Activated B cell treated with CpG ODN at 0.5 μM for 24 hours (primary cell): Measurements from ENCODE around the gene TGFBR2. TPM values are rescaled to one million over a fixed set of nuclear protein-coding genes. Genes with fewer than 3 reads are reported as not detected.

Experiments
- ATAC-seq: fragments of 200-7000 bp; cut with Tn5 transposase; one replicate; pipeline ENCODE4 v1.10.0; 2021; ENCODE audit warnings: low read depth, mild to moderate bottlenecking, moderate library complexity
- CTCF ChIA-PET: fragments of 350-600 bp; sonication (Branson Sonifier 250); formaldehyde crosslinking; loops from one replicate; lab custom pipeline; 2021; ENCODE audit warnings: antibody characterized with exemption; lab: Charles Lee
- POLR2A ChIA-PET: fragments of 350-600 bp; sonication (Branson Sonifier 250); formaldehyde crosslinking; loops from one replicate; lab custom pipeline; 2021; ENCODE audit warnings: antibody characterized with exemption; lab: Charles Lee
- DNase-seq: peaks from one replicate; pipeline ENCODE4 v3.0.0; 2022
- H3K27ac Mint-ChIP-seq: one replicate; pipeline ENCODE4 v1.8.0; 2020; ENCODE audit warnings: mixed read lengths
- H3K27me3 Mint-ChIP-seq: one replicate; pipeline ENCODE4 v1.8.0; 2021; ENCODE audit warnings: mixed read lengths
- H3K36me3 Mint-ChIP-seq: one replicate; pipeline ENCODE4 v1.8.0; 2021; ENCODE audit warnings: low read depth, mixed read lengths
- H3K4me1 Mint-ChIP-seq: one replicate; pipeline ENCODE4 v1.8.0; 2021; ENCODE audit warnings: mixed read lengths
- H3K4me3 Mint-ChIP-seq: one replicate; pipeline ENCODE4 v1.8.0; 2020; ENCODE audit warnings: mild to moderate bottlenecking, mixed read lengths
- H3K9me3 Mint-ChIP-seq: one replicate; pipeline ENCODE4 v1.8.0; 2020; ENCODE audit warnings: mixed read lengths
- CTCF ChIP-seq: fragments of 200-600 bp; IDR thresholded peaks from one replicate; pipeline ENCODE4 v1.8.0; 2022; ENCODE audit warnings: antibody characterized with exemption, mild to moderate bottlenecking
- intact Hi-C: fragments of 100-400 bp; cut with micrococcal nuclease; formaldehyde crosslinking; loops from one replicate; pipeline ENCODE4 v1.15.1; 2024
- total RNA-seq: library from RNA; stranded (reverse); gene quantifications from 2 replicates; pipeline ENCODE4 v1.2.3, GENCODE V29; 2022

Gene TGFBR2
- total RNA-seq, 1 donor from 2014 or later = 104 TPM

GRCh38 chr3:30699927-30700326 lies 93.5 kb downstream of the TGFBR2 start:
- H3K4me1 Mint-ChIP-seq = peaks cover 34% of the 10 kb centered on the region
- ChIA-PET CTCF (interaction anchor here (0.6 kb wide), 1 partner anchor 374 kb away, joined by 4 read pairs; no protein-coding TSS in a partner anchor), POLR2A (no interaction called here)
- intact Hi-C loops = loop anchor here (10.0 kb wide), 1 partner anchor 685 kb away; no protein-coding TSS in a partner anchor
- no peak overlapping the region for H3K4me3 Mint-ChIP-seq
- H3K9me3 Mint-ChIP-seq = peaks cover 7% of the 10 kb centered on the region
- no peak for ATAC-seq
- H3K27me3 Mint-ChIP-seq = no peaks in the 10 kb centered on the region
- DNase-seq = no peak
- TF ChIP-seq CTCF = no peak
- H3K27ac Mint-ChIP-seq = no peak overlapping the region
- H3K36me3 Mint-ChIP-seq = peaks cover 50% of the 10 kb centered on the region

- H3K9me3 Mint-ChIP-seq = peaks cover 7% of the 10 kb centered on the region
- ChIA-PET POLR2A (no interaction called here), CTCF (no interaction called here)
- intact Hi-C loops = no loop called here
- no peaks in the 10 kb centered on the region for H3K27me3 Mint-ChIP-seq
- H3K4me3 Mint-ChIP-seq = no peak overlapping the region
- H3K36me3 Mint-ChIP-seq = peaks cover 41% of the 10 kb centered on the region
- ATAC-seq = no peak
- H3K27ac Mint-ChIP-seq = no peak overlapping the region
- DNase-seq = no peak
- H3K4me1 Mint-ChIP-seq = peaks cover 25% of the 10 kb centered on the region
- TF ChIP-seq CTCF = no peak
Measured at GRCh38 chr3:30700702-30701321, 94.4 kb downstream of the TGFBR2 start.

GRCh38 chr3:30702038-30702827 lies 95.8 kb downstream of the TGFBR2 start:
- Mint-ChIP-seq H3K36me3 (peaks cover 28% of the 10 kb centered on the region), H3K9me3 (peaks cover 7% of the 10 kb centered on the region), H3K27me3 (no peaks in the 10 kb centered on the region), H3K4me3 (no peak overlapping the region), H3K27ac (no peak overlapping the region), H3K4me1 (peaks cover 12% of the 10 kb centered on the region)
- ChIA-PET CTCF (no interaction called here), POLR2A (no interaction called here)
- ATAC-seq (no peak), DNase-seq (no peak)
- intact Hi-C loops = no loop called here
- TF ChIP-seq CTCF = no peak

GRCh38 chr3:30702828-30703397 lies 96.5 kb downstream of the TGFBR2 start:
- no peak overlapping the region for H3K27ac Mint-ChIP-seq
- H3K36me3 Mint-ChIP-seq = peaks cover 23% of the 10 kb centered on the region
- TF ChIP-seq CTCF = no peak
- H3K4me3 Mint-ChIP-seq = no peak overlapping the region
- peaks cover 8% of the 10 kb centered on the region for H3K4me1 Mint-ChIP-seq
- ATAC-seq (no peak), DNase-seq (no peak)
- no peaks in the 10 kb centered on the region for H3K27me3 Mint-ChIP-seq
- H3K9me3 Mint-ChIP-seq = peaks cover 7% of the 10 kb centered on the region
- ChIA-PET CTCF (no interaction called here), POLR2A (no interaction called here)
- intact Hi-C loops = no loop called here
